Spleen (tissue), 11 donors: ENCODE results near the gene HCAR2. TPM values are rescaled to one million over a fixed set of nuclear protein-coding genes. Genes with fewer than 3 reads are reported as not detected.

Experiments used
- DNase-seq: peaks from one replicate; pipeline ENCODE4 v3.0.0-alpha.2; 2020
- H3K27ac ChIP-seq, 8 donors: fragments of 200-600 bp; sonication (generic) in 7 of 8; 1 replicate in 4 of 8; 2 replicates in 4 of 8; pipeline versions ENCODE4 v1.5.0 to v1.8.0; 2016 to 2021; ENCODE audit warnings: inconsistent platforms in 4 of 8, mild to moderate bottlenecking in 4 of 8, moderate library complexity in 1 of 8
- H3K27me3 ChIP-seq, 7 donors: fragments of 200-600 bp; sonication (generic) in 6 of 7; replicated peaks in 1 of 7; 1 replicate in 4 of 7; 2 replicates in 3 of 7; pipeline versions ENCODE4 v1.5.0 to v1.8.0; 2016 to 2021; ENCODE audit warnings: inconsistent platforms in 3 of 7, mild to moderate bottlenecking in 1 of 7
- H3K36me3 ChIP-seq, 6 donors: fragments of 200-600 bp; sonication (generic) in 5 of 6; 1 replicate in 4 of 6; 2 replicates in 2 of 6; pipeline versions ENCODE4 v1.5.0 to v1.8.0; 2016 to 2021; ENCODE audit warnings: inconsistent platforms in 2 of 6
- H3K4me1 ChIP-seq, 6 donors: fragments of 200-600 bp; sonication (generic) in 5 of 6; 1 replicate in 3 of 6; 2 replicates in 3 of 6; pipeline versions ENCODE4 v1.5.0 to v1.8.0; 2016 to 2021; ENCODE audit warnings: inconsistent platforms in 3 of 6
- H3K4me3 ChIP-seq, 8 donors: fragments of 200-600 bp; sonication (generic) in 7 of 8; 1 replicate in 4 of 8; 2 replicates in 4 of 8; pipeline versions ENCODE4 v1.5.0 to v1.8.0; 2016 to 2021; ENCODE audit warnings: inconsistent platforms in 4 of 8, mild to moderate bottlenecking in 4 of 8, moderate library complexity in 2 of 8
- H3K9me3 ChIP-seq, 8 donors: fragments of 200-600 bp; sonication (generic) in 7 of 8; 1 replicate in 4 of 8; 2 replicates in 4 of 8; pipeline versions ENCODE4 v1.5.0 to v1.8.0; 2016 to 2021; ENCODE audit warnings: inconsistent platforms in 4 of 8
- POLR2A ChIP-seq, 3 donors: fragments of 450-650 bp; IDR thresholded peaks; one replicate each; pipeline ENCODE4 v1.5.1; 2017; ENCODE audit warnings: antibody characterized with exemption in 3 of 3, mild to moderate bottlenecking in 1 of 3
- POLR2AphosphoS5 ChIP-seq, 3 donors: sonication (generic); formaldehyde crosslinking; IDR thresholded peaks; one replicate each; pipeline ENCODE4 v1.5.1; 2017; ENCODE audit warnings: antibody characterized with exemption in 3 of 3
- WGBS, 5 donors: extraction: QIAGEN DNeasy Blood & Tissue Kit in 3 of 5; methylation state at CpG; one replicate each; pipeline versions ENCODE4 v1.1.5 to v1.1.7; 2013 to 2018; 5-methylcytosine and 5-hydroxymethylcytosine counted together
- intact Hi-C: fragments of 100-400 bp; cut with DNase I; formaldehyde crosslinking; loops from one replicate; pipeline ENCODE4 v1.15.0; 2023; ENCODE audit warnings: low total_unique reads
- polyA plus RNA-seq, 3 donors: library from polyadenylated mRNA; stranded (reverse); fragments of 200-250 nt; gene quantifications; one replicate each; pipeline ENCODE4 v1.2.1, GENCODE V29; 2013
- total RNA-seq, 7 donors: library from RNA; depleted of rRNA in 3 of 7; stranded (reverse); fragments of >200 nt in 3 of 7; fragmentation: NEBNext Ultra II Directional in 4 of 7; extraction: Animal tissue kit (Norgen Biotek cat#: 25700) in 4 of 7; gene quantifications; one replicate each; pipeline versions ENCODE4 v1.1.0 to v1.2.1, GENCODE V29; 2016 to 2021
- TF ChIP-seq, protein P1 (sequence below), 11 experiments: fragments of 200-600 bp in 7 of 11; fragments of 450-650 bp in 4 of 11; sonication (generic) in 4 of 11; IDR thresholded peaks in 8 of 11; conservative IDR thresholded peaks in 3 of 11; 1 replicate in 7 of 11; 2 replicates in 4 of 11; pipeline versions ENCODE4 v1.4.0 to v1.8.0; 2016 to 2021; ENCODE audit warnings: antibody characterized with exemption in 11 of 11, inconsistent platforms in 4 of 11, mild to moderate bottlenecking in 1 of 11
- donor health status: healthy with polysubstance abuse.
- donor health status: DM: no; HTN: no; CAD: no; lungs with moderate emphysema.
- donor health status: DM: no; HTN: no; CAD: no.
- donor health status: Bipolar disorder and iron deficiency.
- donor health status: healthy.
- donor health status: DM: no; HTN: no; CAD: no.
- donor health status: DM: yes; HTN: yes; CAD: no.

Gene HCAR2
- total and polyA plus RNA-seq, 10 donors = 0.53 to 43.0 (median 16.5) TPM

DNA sequence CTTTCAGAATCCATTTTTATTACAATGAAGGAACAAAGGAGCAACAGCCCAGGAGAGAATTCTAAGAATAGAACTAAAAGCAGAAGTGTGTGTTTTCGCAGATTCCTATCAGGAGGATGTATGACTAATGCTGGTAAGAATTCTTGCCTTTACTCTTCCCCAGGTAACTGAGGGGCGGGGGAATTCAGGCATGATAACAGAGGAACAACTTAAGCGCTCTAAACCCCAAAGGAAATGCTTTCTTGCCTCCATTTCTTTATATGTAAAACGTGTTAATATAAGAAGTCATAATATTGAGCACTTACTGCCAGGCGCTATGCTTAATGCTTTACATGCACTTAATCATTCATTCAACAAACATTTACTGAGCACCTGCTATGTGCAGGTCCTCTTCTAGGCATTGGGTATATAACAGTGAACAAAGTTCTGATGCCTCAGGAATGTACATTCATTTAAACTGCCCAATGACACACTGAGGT lies 23.0 kb upstream of the HCAR2 start:
- 12 to 33% (median 21%) methylated on average over 5 of the region's 5 CpGs for WGBS, 5 donors
- no peak for TF ChIP-seq POLR2AphosphoS5 (IDR thresholded peaks at IDR 0.05)
- TF ChIP-seq, protein P1, sequence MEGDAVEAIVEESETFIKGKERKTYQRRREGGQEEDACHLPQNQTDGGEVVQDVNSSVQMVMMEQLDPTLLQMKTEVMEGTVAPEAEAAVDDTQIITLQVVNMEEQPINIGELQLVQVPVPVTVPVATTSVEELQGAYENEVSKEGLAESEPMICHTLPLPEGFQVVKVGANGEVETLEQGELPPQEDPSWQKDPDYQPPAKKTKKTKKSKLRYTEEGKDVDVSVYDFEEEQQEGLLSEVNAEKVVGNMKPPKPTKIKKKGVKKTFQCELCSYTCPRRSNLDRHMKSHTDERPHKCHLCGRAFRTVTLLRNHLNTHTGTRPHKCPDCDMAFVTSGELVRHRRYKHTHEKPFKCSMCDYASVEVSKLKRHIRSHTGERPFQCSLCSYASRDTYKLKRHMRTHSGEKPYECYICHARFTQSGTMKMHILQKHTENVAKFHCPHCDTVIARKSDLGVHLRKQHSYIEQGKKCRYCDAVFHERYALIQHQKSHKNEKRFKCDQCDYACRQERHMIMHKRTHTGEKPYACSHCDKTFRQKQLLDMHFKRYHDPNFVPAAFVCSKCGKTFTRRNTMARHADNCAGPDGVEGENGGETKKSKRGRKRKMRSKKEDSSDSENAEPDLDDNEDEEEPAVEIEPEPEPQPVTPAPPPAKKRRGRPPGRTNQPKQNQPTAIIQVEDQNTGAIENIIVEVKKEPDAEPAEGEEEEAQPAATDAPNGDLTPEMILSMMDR (IDR thresholded peaks at IDR 0.05 in 8 of 11, conservative IDR thresholded peaks at IDR 0.05 in 3 of 11) = no peak
- no peak for TF ChIP-seq POLR2A (IDR thresholded peaks at IDR 0.05)
- intact Hi-C loops = no loop called here
- DNase-seq = no peak
- H3K4me3 ChIP-seq = peak overlapping the region in 1 of 8 donors; percentile 32
- peaks cover 0 to 7% (median 0%) of the 10 kb centered on the region in 7 donors for H3K27me3 ChIP-seq
- H3K9me3 ChIP-seq = no peaks in the 10 kb centered on the region
- peaks cover 0 to 32% (median 16%) of the 10 kb centered on the region in 6 donors for H3K4me1 ChIP-seq
- H3K36me3 ChIP-seq = no peaks in the 10 kb centered on the region
- peak overlapping the region in 6 of 8 donors; percentile 11 to 77 (median 56) for H3K27ac ChIP-seq

DNA sequence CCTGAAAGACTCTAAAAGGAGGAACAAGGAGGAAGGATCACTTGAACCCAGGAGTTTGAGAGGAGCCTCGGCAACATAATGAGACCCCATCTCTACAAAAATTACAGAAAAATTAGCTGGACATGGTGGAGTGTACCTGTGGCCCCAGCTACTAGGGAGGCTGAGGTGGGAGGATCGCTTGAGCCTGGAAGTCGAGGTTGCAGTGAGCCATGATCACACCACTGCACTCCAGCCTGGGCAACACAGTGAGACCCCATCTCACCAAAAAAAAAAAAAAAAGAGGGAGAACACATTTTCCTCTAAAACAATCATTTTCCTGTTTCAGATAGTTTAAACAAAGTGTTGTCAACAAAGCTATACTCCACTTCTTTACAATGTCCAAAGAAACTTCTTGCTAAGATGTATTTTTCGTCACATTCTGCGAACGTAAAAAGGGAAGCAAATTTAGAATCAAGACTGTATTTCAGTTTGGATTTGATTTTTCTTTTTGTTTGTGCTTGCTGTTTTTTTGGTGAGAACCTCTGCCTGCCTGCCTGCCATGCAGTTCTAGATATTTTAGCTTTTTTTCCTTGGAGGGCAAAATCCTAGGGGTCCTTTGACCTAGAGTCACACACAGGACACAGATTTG lies 22.4 kb upstream of the HCAR2 start:
- Histone ChIP-seq H3K9me3 (no peaks in the 10 kb centered on the region), H3K27me3 (peaks cover 0 to 4% (median 0%) of the 10 kb centered on the region in 7 donors), H3K27ac (peak overlapping the region in 6 of 8 donors; percentile 11 to 77 (median 56)), H3K36me3 (no peaks in the 10 kb centered on the region), H3K4me3 (peak overlapping the region in 1 of 8 donors; percentile 32), H3K4me1 (peaks cover 0 to 38% (median 16%) of the 10 kb centered on the region in 6 donors)
- intact Hi-C loops = no loop called here
- WGBS, 5 donors = 60 to 85% (median 72%) methylated on average over 6 of the region's 6 CpGs
- TF ChIP-seq POLR2AphosphoS5 (IDR thresholded peaks at IDR 0.05) = no peak
- DNase-seq = no peak

DNA sequence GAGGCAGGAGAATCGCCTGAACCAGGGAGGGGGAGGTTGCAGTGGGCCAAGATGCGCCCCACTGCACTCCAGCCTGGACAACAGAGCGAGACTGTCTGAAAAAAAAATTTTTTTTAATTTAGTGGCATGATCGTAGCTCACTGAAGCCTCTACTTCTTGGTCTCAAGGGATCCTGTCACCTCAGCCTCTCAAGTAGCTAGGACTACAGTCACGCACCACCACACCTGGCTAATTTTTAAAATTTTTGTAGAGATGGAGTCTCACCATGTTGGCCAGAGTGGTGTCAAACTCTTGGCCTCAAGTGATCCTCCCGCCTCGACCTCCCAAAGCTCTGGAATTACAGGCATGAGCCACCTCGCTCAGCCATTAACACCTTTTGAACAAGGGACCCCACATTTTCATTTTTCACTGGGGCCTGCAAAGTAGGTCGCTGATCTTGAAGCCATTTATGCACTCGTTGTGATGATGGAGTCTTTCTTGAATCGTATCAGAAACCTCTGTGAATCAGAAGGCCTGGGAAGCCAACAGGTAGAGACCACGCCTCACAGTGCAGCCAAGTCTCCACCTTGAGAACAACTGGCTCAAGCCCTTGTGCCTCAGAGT lies 21.6 kb upstream of the HCAR2 start:
- TF ChIP-seq POLR2A (IDR thresholded peaks at IDR 0.05) (no peak), POLR2AphosphoS5 (IDR thresholded peaks at IDR 0.05) (no peak)
- TF ChIP-seq, protein P1 (IDR thresholded peaks at IDR 0.05 in 8 of 11, conservative IDR thresholded peaks at IDR 0.05 in 3 of 11) = no peak
- intact Hi-C loops = no loop called here
- Histone ChIP-seq H3K4me1 (peaks cover 0 to 45% (median 19%) of the 10 kb centered on the region in 6 donors), H3K27ac (peak overlapping the region in 2 of 8 donors; percentile 64 to 77), H3K36me3 (no peaks in the 10 kb centered on the region), H3K9me3 (no peaks in the 10 kb centered on the region), H3K27me3 (no peaks in the 10 kb centered on the region), H3K4me3 (no peak overlapping the region)
- DNase-seq = no peak
- WGBS, 5 donors = 74 to 85% (median 82%) methylated on average over 12 of the region's 12 CpGs

DNA sequence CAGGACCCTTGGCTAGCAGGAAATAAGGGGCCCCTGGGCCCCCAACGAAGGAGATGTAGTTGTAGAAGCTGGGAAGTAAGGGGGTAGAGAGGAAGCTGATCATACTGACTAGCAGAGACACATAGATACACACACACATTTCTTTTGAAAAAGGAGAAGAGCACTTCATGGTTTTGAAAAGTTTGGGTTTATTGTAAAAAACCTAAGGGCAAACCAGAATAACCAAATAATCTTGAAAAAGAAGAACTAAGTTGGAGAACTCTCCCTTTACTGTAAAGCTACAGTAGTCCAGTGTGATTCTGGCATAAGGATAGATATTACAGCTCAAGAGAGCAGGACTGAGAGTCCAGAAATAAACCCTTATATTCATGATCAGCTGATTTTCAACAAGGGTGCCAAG lies 19.2 kb upstream of the HCAR2 start:
- peak overlapping the region in 4 of 8 donors; percentile 14 to 61 (median 41) for H3K27ac ChIP-seq
- peaks cover 0 to 45% (median 19%) of the 10 kb centered on the region in 6 donors for H3K4me1 ChIP-seq
- no peaks in the 10 kb centered on the region for H3K27me3 ChIP-seq
- DNase-seq = no peak
- no peaks in the 10 kb centered on the region for H3K9me3 ChIP-seq
- TF ChIP-seq, protein P1 (IDR thresholded peaks at IDR 0.05 in 8 of 11, conservative IDR thresholded peaks at IDR 0.05 in 3 of 11) = no peak
- TF ChIP-seq POLR2AphosphoS5 (IDR thresholded peaks at IDR 0.05) = no peak
- TF ChIP-seq POLR2A (IDR thresholded peaks at IDR 0.05) = no peak
- 10 to 47% (median 16%) methylated on average over 1 of the region's 1 CpG for WGBS, 5 donors
- intact Hi-C loops = no loop called here
- H3K4me3 ChIP-seq = no peak overlapping the region
- no peaks in the 10 kb centered on the region for H3K36me3 ChIP-seq
